ENCODE results near the gene DEDD. TPM values are rescaled to one million over a fixed set of nuclear protein-coding genes. Genes with fewer than 3 reads are reported as not detected.

Gene DEDD
- total and polyA plus RNA-seq, 11 donors: 13.8 to 38.8 (median 26.5) TPM

DNA sequence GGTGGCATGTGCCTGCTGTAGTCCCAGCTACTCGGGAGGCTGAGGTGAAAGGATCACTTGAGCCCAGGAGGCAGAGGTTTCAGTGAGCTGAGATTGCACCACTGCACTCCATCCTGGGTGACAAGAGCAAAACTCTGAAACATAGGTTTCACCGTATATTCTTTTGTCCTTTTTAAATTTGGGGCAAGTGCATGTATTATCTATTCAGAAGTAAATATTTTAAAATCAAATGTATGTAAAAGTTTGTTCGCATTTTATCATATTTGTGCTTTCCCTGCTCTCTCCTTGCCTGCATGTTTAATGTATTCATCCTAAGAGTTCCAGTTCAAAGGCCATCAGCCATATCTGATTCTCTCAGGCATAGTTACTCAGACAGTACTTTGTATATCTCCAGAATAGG lies 13.4 kb upstream of the DEDD start:
- no peaks in the 10 kb centered on the region for H3K9me3 ChIP-seq
- intact Hi-C loops (cut with DNase I): loop anchor here in 1 of 10 donors (10.0 kb wide), 1 partner anchor 471 kb away; no protein-coding TSS in a partner anchor
- WGBS, 4 donors: 75 to 83% (median 80%) methylated on average over 3 of the region's 3 CpGs
- TF ChIP-seq CTCF (IDR thresholded peaks at IDR 0.05): no peak
- no peak for TF ChIP-seq POLR2A (IDR thresholded peaks at IDR 0.05)
- no peak overlapping the region for H3K27ac ChIP-seq
- DNase-seq (no peak), ATAC-seq (no peak)
- no peaks in the 10 kb centered on the region for H3K27me3 ChIP-seq
- no peaks in the 10 kb centered on the region for H3K4me1 ChIP-seq
- no peaks in the 10 kb centered on the region for H3K36me3 ChIP-seq
- no peak overlapping the region for H3K4me3 ChIP-seq

GRCh38 chr1:161140755-161141400 lies 8.4 kb upstream of the DEDD start:
- WGBS, 4 donors: 94 to 96% (median 95%) methylated on average over 29 of the region's 29 CpGs
- ATAC-seq (no peak), DNase-seq (no peak)
- no peak overlapping the region for H3K27ac ChIP-seq
- TF ChIP-seq POLR2A (IDR thresholded peaks at IDR 0.05) (no peak), CTCF (IDR thresholded peaks at IDR 0.05) (no peak)
- no peak overlapping the region for H3K4me3 ChIP-seq
- no peaks in the 10 kb centered on the region for H3K9me3 ChIP-seq
- peaks cover 0 to 31% (median 0%) of the 10 kb centered on the region in 12 donors for H3K4me1 ChIP-seq
- intact Hi-C loops (cut with DNase I): loop anchor here in 1 of 10 donors (10.0 kb wide), 1 partner anchor 466 kb away; no protein-coding TSS in a partner anchor
- H3K27me3 ChIP-seq: no peaks in the 10 kb centered on the region
- H3K36me3 ChIP-seq: no peaks in the 10 kb centered on the region

- peak in 1 of 4 donors; percentile 49 for ATAC-seq
- intact Hi-C loops (cut with DNase I): loop anchor here in 7 of 10 donors (5.0 to 10.0 kb wide), 4 partner anchors 95 to 465 kb away; partner anchors contain the start of gene USF1 (in 3 of the 7)
These were observed 7.3 kb upstream of the DEDD start for GRCh38 chr1:161139766-161140165.

More at GRCh38 chr1:161139766-161140165, 7.3 kb upstream of the DEDD start:
- H3K4me3 ChIP-seq: no peak overlapping the region
- DNase-seq: peak in 1 of 5 donors; percentile 39
- peaks cover 0 to 33% (median 0%) of the 10 kb centered on the region in 12 donors for H3K4me1 ChIP-seq
- no peaks in the 10 kb centered on the region for H3K36me3 ChIP-seq
- 37 to 50% (median 43%) methylated on average over 1 of the region's 1 CpG for WGBS, 4 donors
- no peaks in the 10 kb centered on the region for H3K9me3 ChIP-seq
- no peak overlapping the region for H3K27ac ChIP-seq
- H3K27me3 ChIP-seq: no peaks in the 10 kb centered on the region
- TF ChIP-seq CTCF (IDR thresholded peaks at IDR 0.05): peak in 11 of 12 donors; percentile 20 to 65 (median 52)
- TF ChIP-seq POLR2A (IDR thresholded peaks at IDR 0.05): no peak

Measured in heart left ventricle (tissue), 16 donors.